ENCODE measurements around the gene KIF6. TPM values are rescaled to one million over a fixed set of nuclear protein-coding genes. Genes with fewer than 3 reads are reported as not detected.

The KIF6 gene
- total RNA-seq, 1 donor from 2014 or later: 2.9 TPM

DNA sequence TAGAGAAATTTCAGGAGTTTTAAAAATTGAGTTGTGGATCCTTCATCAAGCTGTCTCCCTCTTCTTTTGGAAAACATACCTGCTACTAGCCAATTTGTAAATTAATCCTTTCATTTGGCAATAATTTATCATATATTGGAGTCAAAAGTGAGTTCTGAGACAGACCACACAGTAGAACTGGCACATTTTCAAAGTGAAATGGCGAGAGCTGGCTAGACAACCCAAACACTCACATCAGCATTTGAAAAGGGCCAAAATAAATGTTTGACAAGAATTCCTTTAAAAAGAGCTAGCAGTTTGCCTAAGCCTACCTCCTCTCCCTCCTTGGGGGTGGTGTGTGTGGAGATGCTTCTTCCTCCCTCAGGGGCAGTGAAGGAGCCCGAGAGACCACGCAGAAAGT, 354.8 kb downstream of the KIF6 start:
- peaks cover 19% of the 10 kb centered on the region for H3K27me3 Mint-ChIP-seq
- no peaks in the 10 kb centered on the region for H3K9me3 Mint-ChIP-seq (ENCODE audit: low read depth)
- no peak overlapping the region for H3K27ac Mint-ChIP-seq
- H3K4me1 Mint-ChIP-seq (ENCODE audit: low read depth): no peaks in the 10 kb centered on the region
- DNase-seq (ENCODE audit: low spot score, unreplicated experiment): no peak
- no peaks in the 10 kb centered on the region for H3K36me3 Mint-ChIP-seq (ENCODE audit: insufficient read depth)
- TF ChIP-seq, protein P1, sequence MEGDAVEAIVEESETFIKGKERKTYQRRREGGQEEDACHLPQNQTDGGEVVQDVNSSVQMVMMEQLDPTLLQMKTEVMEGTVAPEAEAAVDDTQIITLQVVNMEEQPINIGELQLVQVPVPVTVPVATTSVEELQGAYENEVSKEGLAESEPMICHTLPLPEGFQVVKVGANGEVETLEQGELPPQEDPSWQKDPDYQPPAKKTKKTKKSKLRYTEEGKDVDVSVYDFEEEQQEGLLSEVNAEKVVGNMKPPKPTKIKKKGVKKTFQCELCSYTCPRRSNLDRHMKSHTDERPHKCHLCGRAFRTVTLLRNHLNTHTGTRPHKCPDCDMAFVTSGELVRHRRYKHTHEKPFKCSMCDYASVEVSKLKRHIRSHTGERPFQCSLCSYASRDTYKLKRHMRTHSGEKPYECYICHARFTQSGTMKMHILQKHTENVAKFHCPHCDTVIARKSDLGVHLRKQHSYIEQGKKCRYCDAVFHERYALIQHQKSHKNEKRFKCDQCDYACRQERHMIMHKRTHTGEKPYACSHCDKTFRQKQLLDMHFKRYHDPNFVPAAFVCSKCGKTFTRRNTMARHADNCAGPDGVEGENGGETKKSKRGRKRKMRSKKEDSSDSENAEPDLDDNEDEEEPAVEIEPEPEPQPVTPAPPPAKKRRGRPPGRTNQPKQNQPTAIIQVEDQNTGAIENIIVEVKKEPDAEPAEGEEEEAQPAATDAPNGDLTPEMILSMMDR (IDR thresholded peaks at IDR 0.05; ENCODE audit: unreplicated experiment): no peak
- no peak overlapping the region for H3K4me3 Mint-ChIP-seq (ENCODE audit: low read depth)

DNA sequence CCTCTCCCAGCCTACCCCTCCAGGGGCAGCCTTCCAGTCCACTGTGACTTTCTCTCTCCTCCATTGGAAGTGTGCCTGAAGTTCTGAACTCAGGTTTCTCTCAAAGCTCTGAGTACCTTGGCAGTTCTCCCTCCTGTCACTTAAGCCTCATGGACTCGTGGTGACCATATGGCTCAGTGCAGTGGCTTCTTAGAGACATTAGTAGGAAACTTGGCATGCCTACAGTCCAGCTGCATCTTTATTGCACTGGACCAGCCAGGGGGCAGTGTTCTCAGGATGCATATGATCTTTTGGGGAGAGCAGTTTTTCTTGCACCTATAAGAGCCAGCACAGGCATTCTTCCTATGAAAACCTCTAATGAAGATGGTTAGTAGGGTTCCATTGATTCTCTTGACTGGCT, 355.2 kb downstream of the KIF6 start:
- no peak overlapping the region for H3K27ac Mint-ChIP-seq
- H3K9me3 Mint-ChIP-seq (ENCODE audit: low read depth): no peaks in the 10 kb centered on the region
- no peaks in the 10 kb centered on the region for H3K4me1 Mint-ChIP-seq (ENCODE audit: low read depth)
- TF ChIP-seq, protein P1 (IDR thresholded peaks at IDR 0.05; ENCODE audit: unreplicated experiment): peak; percentile 32
- H3K36me3 Mint-ChIP-seq (ENCODE audit: insufficient read depth): no peaks in the 10 kb centered on the region
- H3K27me3 Mint-ChIP-seq: peaks cover 18% of the 10 kb centered on the region
- no peak for DNase-seq (ENCODE audit: low spot score, unreplicated experiment)
- no peak overlapping the region for H3K4me3 Mint-ChIP-seq (ENCODE audit: low read depth)

DNA sequence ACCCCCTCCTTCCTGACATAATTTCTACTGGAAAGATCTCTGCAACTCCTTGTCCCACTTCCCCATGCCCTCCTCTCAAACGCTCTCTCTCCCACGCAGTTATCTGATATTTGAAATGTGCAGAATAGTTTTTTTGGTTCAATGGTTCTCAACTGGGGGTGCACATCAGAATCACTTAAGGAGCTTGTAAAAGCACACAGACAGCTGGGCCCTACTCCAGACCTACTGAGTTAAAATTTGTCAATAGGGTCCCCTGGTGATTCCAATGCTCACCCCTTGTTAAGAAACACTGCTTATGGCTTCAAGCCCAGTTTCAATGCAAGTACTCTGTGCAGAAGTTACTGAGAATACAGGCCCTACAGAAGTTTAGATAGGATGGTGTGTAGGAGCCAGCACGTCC, 357.5 kb downstream of the KIF6 start:
- Mint-ChIP-seq H3K27me3 (peaks cover 16% of the 10 kb centered on the region), H3K36me3 (ENCODE audit: insufficient read depth) (no peaks in the 10 kb centered on the region), H3K4me1 (ENCODE audit: low read depth) (no peaks in the 10 kb centered on the region), H3K9me3 (ENCODE audit: low read depth) (no peaks in the 10 kb centered on the region), H3K27ac (no peak overlapping the region), H3K4me3 (ENCODE audit: low read depth) (no peak overlapping the region)
- TF ChIP-seq, protein P1 (IDR thresholded peaks at IDR 0.05; ENCODE audit: unreplicated experiment): no peak
- DNase-seq (ENCODE audit: low spot score, unreplicated experiment): no peak

GRCh38 chr6:39366931-39367618, 358.1 kb downstream of the KIF6 start:
- no peak overlapping the region for H3K27ac Mint-ChIP-seq

DNA sequence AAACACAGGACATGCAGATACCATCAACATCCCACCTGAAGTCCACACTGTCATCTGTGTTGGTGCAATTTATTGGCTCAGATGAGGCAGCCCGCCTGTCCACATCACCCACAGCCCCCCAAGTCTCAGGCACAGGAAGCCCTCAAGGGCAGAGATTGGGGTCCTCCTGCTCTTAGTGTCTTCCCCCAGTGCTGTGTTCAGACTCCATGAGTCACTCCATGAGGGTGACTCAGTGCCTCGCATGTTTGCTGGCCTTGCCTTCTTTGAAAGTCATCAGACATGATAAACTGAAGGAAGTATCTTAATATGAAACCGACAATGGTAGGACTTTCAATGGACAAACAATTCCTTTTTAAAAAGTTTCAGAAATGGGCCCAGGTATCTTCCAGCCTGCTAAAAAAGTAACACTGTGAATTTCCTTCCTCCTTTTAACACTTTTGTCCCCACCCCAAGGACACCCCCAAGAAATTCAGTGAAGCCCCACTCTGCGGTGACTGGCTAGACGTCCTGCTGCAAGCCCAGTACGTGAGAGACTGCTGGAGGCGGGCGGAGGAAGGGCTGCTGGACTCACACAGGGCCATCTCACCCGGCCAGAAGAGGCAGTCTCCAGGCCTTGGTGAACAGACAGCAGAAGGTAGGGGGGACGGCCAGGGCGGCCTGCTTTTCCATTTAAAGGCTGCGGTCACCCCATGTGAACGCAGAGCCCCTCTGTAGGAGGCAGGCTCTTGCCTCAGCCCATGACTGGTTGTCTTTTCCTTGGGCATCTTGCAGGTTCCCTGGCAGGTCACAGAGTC, 359.7 kb downstream of the KIF6 start:
- Mint-ChIP-seq H3K9me3 (ENCODE audit: low read depth) (no peaks in the 10 kb centered on the region), H3K27ac (no peak overlapping the region), H3K36me3 (ENCODE audit: insufficient read depth) (no peaks in the 10 kb centered on the region), H3K27me3 (peaks cover 16% of the 10 kb centered on the region), H3K4me3 (ENCODE audit: low read depth) (no peak overlapping the region), H3K4me1 (ENCODE audit: low read depth) (no peaks in the 10 kb centered on the region)
- no peak for DNase-seq (ENCODE audit: low spot score, unreplicated experiment)
- TF ChIP-seq, protein P1 (IDR thresholded peaks at IDR 0.05; ENCODE audit: unreplicated experiment): no peak

More at GRCh38 chr6:39366931-39367618, 358.1 kb downstream of the KIF6 start:
- Mint-ChIP-seq H3K4me3 (ENCODE audit: low read depth) (no peak overlapping the region), H3K9me3 (ENCODE audit: low read depth) (no peaks in the 10 kb centered on the region), H3K36me3 (ENCODE audit: insufficient read depth) (no peaks in the 10 kb centered on the region), H3K27me3 (peaks cover 16% of the 10 kb centered on the region), H3K4me1 (ENCODE audit: low read depth) (no peaks in the 10 kb centered on the region)
- DNase-seq (ENCODE audit: low spot score, unreplicated experiment): no peak
- TF ChIP-seq, protein P1 (IDR thresholded peaks at IDR 0.05; ENCODE audit: unreplicated experiment): no peak

Measured in progenitor cell of endocrine pancreas (in vitro differentiated cells).